Caki2 (cell line): ENCODE results near the gene ANXA10. TPM values are rescaled to one million over a fixed set of nuclear protein-coding genes. Genes with fewer than 3 reads are reported as not detected.
"Not testable (repeated sequence)": the region's sequence is repeated elsewhere in the genome, so short reads cannot be mapped to it uniquely, and the experiment has no call there.

ENCODE experiments used
- DNase-seq: peaks from one replicate; pipeline ENCODE4 v3.0.0-alpha.2; 2015; ENCODE audit warnings: low read depth
- in situ Hi-C: cut with HindIII; loops from 2 replicates; pipeline ENCODE4 v1.10.0; 2016; ENCODE audit warnings: low sequenced_read_pairs, low pct_unique_long_range_greater_than_20kb, mixed read lengths
- total RNA-seq: library from RNA; depleted of rRNA; stranded (reverse); fragments of >200 nt; shearing (Covaris generic); gene quantifications from 2 replicates; pipeline ENCODE4 v1.2.3, GENCODE V29; 2014; ENCODE audit warnings: low replicate concordance; rRNA removed

The ANXA10 gene
- total RNA-seq, 1 experiment from 2014 or later = 69.7 TPM

DNA sequence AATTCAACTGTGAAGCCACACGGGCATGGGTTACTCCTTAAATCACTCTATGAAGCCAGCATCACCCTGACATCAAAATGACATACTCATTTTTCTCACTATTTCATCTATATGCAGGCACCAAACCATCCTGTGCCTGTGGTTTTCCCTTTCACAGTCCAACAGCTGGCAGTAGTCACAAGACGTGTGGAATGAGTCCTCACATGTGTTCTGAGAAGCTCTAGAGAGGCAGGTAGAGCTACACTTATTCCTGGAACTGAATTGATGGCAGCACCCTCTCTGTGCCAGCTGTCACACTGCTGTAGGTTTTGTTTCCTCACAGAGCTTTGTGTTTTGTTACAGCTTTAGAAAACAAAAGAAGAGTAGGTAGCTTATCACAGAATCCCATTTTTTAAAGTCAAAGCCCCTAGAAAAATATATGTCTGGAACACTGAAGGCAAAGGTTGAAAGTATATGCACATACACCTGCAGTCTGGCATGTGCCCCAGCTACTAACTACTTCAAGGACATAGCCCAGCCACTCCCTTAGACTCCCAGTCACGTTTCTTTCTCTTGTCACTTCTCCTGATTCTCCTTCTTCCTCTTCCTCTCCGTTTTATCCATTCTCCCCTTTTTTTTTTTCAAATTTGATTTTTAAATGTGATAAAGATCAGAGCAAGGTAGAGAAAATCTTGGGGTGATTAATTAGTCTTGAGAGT is 107.1 kb downstream of the ANXA10 start:
- DNase-seq = no peak
- in situ Hi-C loops = no loop called here

DNA sequence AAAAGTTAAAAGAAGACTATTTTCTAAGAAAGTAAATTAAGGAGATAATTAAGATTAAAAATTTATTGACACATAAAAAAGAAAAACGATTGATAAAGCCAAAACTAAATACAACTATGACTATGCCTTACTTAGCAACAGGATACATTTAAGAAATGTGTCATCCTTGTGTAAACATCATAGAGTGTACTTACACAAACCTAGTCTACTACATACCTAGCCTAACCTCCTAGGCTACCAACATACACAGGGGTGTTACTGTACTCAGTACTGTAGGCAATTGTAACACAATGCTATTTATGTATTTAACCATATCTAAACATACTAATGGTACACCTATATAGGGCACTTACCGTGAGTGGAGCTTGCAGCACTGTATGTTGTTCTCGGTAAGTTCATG is 108.3 kb downstream of the ANXA10 start:
- DNase-seq = no peak

DNA sequence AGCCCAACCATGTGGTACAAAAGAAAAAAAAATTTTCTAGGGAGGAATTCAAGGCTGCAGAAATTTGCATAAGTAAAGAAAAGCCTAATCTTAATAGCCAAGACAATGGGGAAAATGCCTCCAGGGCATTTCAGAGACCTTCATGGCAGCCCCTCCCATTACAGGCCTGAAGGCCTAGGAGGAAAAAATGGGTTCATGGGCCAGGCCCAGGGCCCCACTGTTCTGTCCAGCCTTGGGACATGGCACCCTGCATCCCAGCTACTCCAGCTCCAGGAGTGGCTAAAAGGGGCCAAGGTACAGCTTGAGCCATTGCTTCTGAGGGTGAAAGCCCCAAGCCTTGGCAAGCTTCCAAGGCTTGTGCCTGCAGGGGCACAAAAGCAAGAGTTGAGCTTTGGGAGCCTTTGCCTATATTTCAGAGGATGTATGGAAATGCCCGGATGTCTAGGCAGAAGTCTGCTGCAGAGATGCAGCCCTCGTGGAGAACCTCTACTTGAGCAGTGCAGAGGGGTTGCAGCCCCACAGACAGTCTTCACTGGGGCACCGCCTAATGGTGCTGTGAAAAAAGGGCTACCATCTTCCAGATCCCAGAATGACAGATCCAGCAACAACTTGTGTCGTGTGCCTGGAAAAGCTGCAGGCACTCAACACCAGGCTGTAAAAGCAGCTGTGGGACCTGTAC is 111.0 kb downstream of the ANXA10 start:
- in situ Hi-C loops = no loop called here
- no peak for DNase-seq

More for the DNA sequence above, 108.3 kb downstream of the ANXA10 start:
- in situ Hi-C loops = no loop called here

DNA sequence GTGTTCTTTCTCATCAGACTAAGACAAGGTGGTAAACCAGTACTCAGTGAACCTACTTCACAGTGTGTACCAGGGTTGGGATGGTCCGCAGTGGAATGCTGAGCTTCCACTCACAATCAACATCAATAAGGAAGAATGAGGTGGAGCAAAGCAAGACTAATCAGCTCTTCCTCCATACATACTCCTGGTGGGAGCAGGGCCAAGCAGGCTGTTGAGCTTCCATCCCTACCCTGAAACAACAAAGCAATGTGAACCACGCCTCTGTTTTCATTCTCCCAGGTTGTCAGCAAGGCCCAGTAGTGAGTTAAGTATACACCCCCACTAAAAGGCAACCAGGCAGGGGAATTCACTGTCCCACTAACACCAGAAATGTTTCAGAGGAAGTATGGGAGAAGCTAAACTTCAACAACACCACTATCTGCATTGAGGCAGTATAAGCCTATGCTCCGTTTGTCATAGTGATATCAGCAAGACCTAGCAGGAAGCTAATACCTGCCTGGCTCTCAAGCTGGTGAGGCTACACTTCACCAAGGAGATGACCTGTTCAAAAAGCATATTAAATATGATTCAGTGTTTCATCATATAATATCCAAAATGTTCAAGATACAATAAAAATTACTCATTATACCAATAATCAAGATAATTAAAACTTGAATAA is 116.7 kb downstream of the ANXA10 start:
- no peak for DNase-seq
- in situ Hi-C loops = no loop called here

DNA sequence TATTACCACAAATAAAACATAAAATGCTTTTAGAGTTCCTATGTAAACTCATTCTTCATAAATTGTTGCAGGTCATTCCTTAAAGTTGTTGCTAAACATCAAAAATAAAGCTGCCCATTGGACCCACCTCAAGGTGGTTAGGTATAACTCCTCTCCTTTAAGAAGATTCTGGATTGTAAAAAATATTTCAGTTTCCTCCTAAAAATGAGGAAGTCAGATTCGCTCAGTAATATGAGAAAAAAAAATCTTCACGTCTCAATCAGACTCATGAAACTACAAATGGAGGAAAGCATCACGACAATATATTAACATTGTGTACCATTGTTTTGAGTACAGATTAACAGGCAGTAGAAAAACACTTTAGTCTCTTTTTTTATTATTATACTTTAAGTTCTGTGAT is 120.3 kb downstream of the ANXA10 start:
- DNase-seq = no peak
- in situ Hi-C loops = no loop called here

DNA sequence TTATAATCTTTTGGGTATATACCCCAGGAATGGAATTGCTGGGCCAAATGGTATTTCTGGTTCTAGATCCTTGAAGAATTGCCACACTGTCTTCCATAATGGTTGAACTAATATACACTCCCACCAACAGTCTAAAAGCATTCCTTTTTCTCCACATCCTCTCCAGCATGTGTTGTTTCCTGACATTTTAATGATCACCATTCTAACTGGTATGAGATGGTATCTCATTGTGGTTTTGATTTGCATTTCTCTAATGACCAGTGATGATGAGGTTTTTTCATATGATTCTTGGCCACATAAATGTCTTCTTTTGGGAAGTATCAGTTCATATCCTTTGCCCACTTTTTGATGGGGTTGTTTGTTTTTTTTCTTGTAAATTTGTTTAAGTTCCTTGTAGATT is 121.2 kb downstream of the ANXA10 start:
- in situ Hi-C loops, DNase-seq: not testable (repeated sequence)

DNA sequence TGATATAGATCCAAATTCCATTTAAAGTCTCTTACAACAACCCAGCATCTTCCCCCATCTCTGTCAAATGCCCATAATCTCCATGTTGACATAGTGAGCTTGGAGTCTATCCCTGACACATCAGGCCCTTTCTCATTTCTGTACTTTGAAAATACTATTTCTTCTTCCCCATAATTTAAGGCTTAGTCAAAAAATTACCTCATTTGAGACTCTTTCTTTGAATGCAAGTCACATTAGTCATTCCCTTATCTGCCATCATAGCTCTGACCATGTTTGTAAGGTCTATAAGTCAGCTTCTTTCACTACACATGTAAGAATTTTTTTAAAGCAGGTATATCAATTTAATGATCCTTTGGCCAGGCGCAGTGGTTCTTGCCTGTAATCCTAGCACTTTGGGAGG is 126.3 kb downstream of the ANXA10 start:
- in situ Hi-C loops = no loop called here
- DNase-seq = peak; percentile 37

DNA sequence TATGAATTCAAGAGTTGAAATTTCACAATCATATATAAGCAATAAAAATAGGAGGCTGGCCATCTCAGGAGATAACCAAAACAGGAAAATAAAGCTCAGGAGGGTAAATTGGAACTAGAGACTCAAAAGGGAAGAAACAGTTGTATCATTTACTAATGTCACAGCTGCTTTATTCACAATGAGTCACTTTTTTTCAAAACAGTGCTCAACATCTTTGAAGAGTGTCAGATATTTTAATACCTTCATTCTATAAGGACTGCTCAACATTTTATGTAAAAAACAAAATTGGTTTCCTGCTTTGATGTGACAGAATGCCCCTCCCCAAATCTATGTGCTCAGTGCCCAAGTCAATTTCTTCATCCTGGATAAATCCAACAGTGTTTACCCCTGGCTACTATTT is 128.6 kb downstream of the ANXA10 start:
- DNase-seq = peak; percentile 7
- in situ Hi-C loops = no loop called here

DNA sequence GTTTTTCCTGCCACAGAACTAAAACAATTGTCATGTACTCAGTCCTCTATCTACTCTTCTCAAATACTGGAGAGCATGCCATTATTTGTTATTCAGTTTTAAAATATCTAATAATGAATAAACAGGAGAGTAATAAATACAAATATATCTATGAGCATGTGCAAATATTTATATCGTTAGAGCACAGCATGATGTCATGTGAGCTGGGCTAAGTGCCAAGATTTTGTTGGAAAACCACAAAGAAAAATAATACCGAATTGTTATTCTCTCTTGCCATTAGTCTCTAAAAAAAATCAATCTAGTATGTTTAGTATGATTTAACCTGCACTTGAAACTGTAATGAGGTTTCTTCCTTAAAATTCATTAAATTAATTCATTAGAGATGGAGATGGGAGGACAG is 129.0 kb downstream of the ANXA10 start:
- in situ Hi-C loops = no loop called here
- peak; percentile 13 for DNase-seq

Other genes starting within 250 kb of the ANXA10 start
- 10.1 and 37.3 TPM in 2 replicates for gene DDX60, start 226.2 kb downstream of the ANXA10 start, total RNA-seq